B cell (primary cell): ENCODE results near the gene PHEX. TPM values are rescaled to one million over a fixed set of nuclear protein-coding genes. Genes with fewer than 3 reads are reported as not detected.
"Not testable (repeated sequence)": the region's sequence is repeated elsewhere in the genome, so short reads cannot be mapped to it uniquely, and the experiment has no call there.

Experiments
- ATAC-seq: fragments of 200-7000 bp; cut with Tn5 transposase; one replicate; pipeline ENCODE4 v1.10.0; 2021; ENCODE audit warnings: low read depth, mild to moderate bottlenecking, moderate number of reproducible peaks, moderate library complexity
- CTCF ChIA-PET: fragments of 350-600 bp; sonication (Branson Sonifier 250); formaldehyde crosslinking; loops from one replicate; lab custom pipeline; 2021; ENCODE audit warnings: antibody characterized with exemption, inconsistent platforms; lab: Charles Lee
- POLR2A ChIA-PET: fragments of 350-600 bp; sonication (Branson Sonifier 250); formaldehyde crosslinking; loops from one replicate; lab custom pipeline; 2021; ENCODE audit warnings: antibody characterized with exemption; lab: Charles Lee
- DNase-seq: peaks from one replicate; pipeline ENCODE4 v3.0.0; 2013
- H2AFZ ChIP-seq: 2 replicates; pipeline ENCODE4 v1.6.1; 2012; ENCODE audit warnings: mild to moderate bottlenecking, low read depth, low read length; ENCODE audit not compliant: insufficient read depth, poor library complexity, severe bottlenecking
- H3K27ac ChIP-seq, 2 donors: 1 replicate in 1 of 2; 2 replicates in 1 of 2; pipeline ENCODE4 v1.5.1; 2012 to 2013; ENCODE audit warnings: low read length in 2 of 2, mild to moderate bottlenecking in 2 of 2, moderate library complexity in 1 of 2
- H3K27me3 ChIP-seq, 4 experiments: fragments of 200-600 bp in 1 of 4; sonication (generic) in 1 of 4; replicated peaks in 1 of 4; 1 replicate in 2 of 4; 2 replicates in 2 of 4; pipeline versions ENCODE4 v1.6.1 to v1.7.0; 2013 to 2016; ENCODE audit warnings: low read length in 3 of 4, mild to moderate bottlenecking in 2 of 4, mixed read lengths in 1 of 4, moderate library complexity in 1 of 4; ENCODE audit not compliant: insufficient read depth in 4 of 4, control insufficient read depth in 3 of 4; ENCODE audit errors: control extremely low read depth in 1 of 4
- H3K36me3 ChIP-seq, 2 experiments: replicated peaks in 1 of 2; 1 replicate in 1 of 2; 2 replicates in 1 of 2; pipeline versions ENCODE4 v1.6.1 to v1.7.1; 2013; ENCODE audit warnings: low read length in 1 of 2; ENCODE audit not compliant: insufficient read depth in 2 of 2, control insufficient read depth in 1 of 2; ENCODE audit errors: control extremely low read depth in 1 of 2, extremely low read depth in 1 of 2
- H3K4me1 ChIP-seq, 2 donors: fragments of 200-600 bp in 1 of 2; sonication (generic) in 1 of 2; 1 replicate in 1 of 2; 2 replicates in 1 of 2; pipeline versions ENCODE4 v1.5.1 to v1.6.1; 2013 to 2017; ENCODE audit warnings: low read length in 2 of 2; ENCODE audit not compliant: control insufficient read depth in 2 of 2, insufficient read depth in 2 of 2
- H3K4me2 ChIP-seq: replicated peaks from 2 replicates; pipeline ENCODE3; 2012; ENCODE audit warnings: mild to moderate bottlenecking, low read depth, low read length; ENCODE audit not compliant: poor library complexity, severe bottlenecking
- H3K4me3 ChIP-seq, 5 experiments: fragments of 200-600 bp in 1 of 5; sonication (generic) in 1 of 5; 1 replicate in 3 of 5; 2 replicates in 2 of 5; pipeline versions ENCODE4 v1.5.1 to v1.7.0; 2011 to 2016; ENCODE audit warnings: low read length in 4 of 5, mild to moderate bottlenecking in 4 of 5, low read depth in 2 of 5, control low read depth in 1 of 5, moderate library complexity in 1 of 5; ENCODE audit not compliant: insufficient read depth in 1 of 5; ENCODE audit errors: control extremely low read depth in 1 of 5, extremely low read depth in 1 of 5
- H3K79me2 ChIP-seq: fragments of 200-600 bp; sonication (generic); one replicate; pipeline ENCODE4 v1.6.0; 2016; ENCODE audit warnings: low read length; ENCODE audit not compliant: control insufficient read depth, insufficient read depth
- H3K9ac ChIP-seq: fragments of 200-600 bp; sonication (generic); 2 replicates; pipeline ENCODE4 v1.6.1; 2017; ENCODE audit warnings: mild to moderate bottlenecking, low read length, moderate library complexity
- H3K9me3 ChIP-seq, 3 donors: one replicate each; pipeline versions ENCODE4 v1.6.1 to v1.7.1; 2013; ENCODE audit warnings: low read length in 2 of 3; ENCODE audit not compliant: control insufficient read depth in 2 of 3, insufficient read depth in 1 of 3; ENCODE audit errors: control extremely low read depth in 1 of 3
- H4K20me1 ChIP-seq: 2 replicates; pipeline ENCODE4 v1.6.0; 2012; ENCODE audit warnings: mild to moderate bottlenecking, low read length; ENCODE audit not compliant: insufficient read depth, control insufficient read depth, poor library complexity, severe bottlenecking
- H3K27ac Mint-ChIP-seq: one replicate; pipeline ENCODE4 v1.8.0; 2021; ENCODE audit warnings: mixed read lengths
- H3K27me3 Mint-ChIP-seq: one replicate; pipeline ENCODE4 v1.8.0; 2021; ENCODE audit warnings: mixed read lengths
- H3K4me1 Mint-ChIP-seq: one replicate; pipeline ENCODE4 v1.8.0; 2021; ENCODE audit warnings: mixed read lengths
- H3K4me3 Mint-ChIP-seq: one replicate; pipeline ENCODE4 v1.8.0; 2021; ENCODE audit warnings: mixed read lengths
- H3K9me3 Mint-ChIP-seq: one replicate; pipeline ENCODE4 v1.8.0; 2022; ENCODE audit warnings: mixed read lengths; ENCODE audit not compliant: insufficient read depth
- CTCF ChIP-seq: fragments of 200-600 bp; IDR thresholded peaks from one replicate; pipeline ENCODE4 v1.8.0; 2022; ENCODE audit warnings: antibody characterized with exemption, mild to moderate bottlenecking
- EZH2 ChIP-seq: IDR thresholded peaks from 2 replicates; pipeline ENCODE4 v1.6.1; 2012; ENCODE audit warnings: borderline replicate concordance, low read depth, mild to moderate bottlenecking, moderate library complexity, low read length; ENCODE audit not compliant: insufficient read depth, poor library complexity, severe bottlenecking
- WGBS: methylation state at CpG from one replicate; pipeline ENCODE4 v1.1.5; 2013; ENCODE audit warnings: missing lambda C conversion rate; ENCODE audit not compliant: insufficient coverage; 5-methylcytosine and 5-hydroxymethylcytosine counted together
- intact Hi-C: fragments of 100-400 bp; cut with micrococcal nuclease; formaldehyde crosslinking; loops from one replicate; pipeline ENCODE4 v1.10.0; 2022
- polyA plus RNA-seq: library from polyadenylated mRNA; depleted of rRNA; stranded (reverse); fragments of >200 nt; gene quantifications from 2 replicates; pipeline ENCODE4 v1.2.3, GENCODE V29; 2012
- total RNA-seq, 2 donors: library from RNA; stranded (reverse); fragments of 120-200 nt in 1 of 2; gene quantifications; 1 replicate in 1 of 2; 2 replicates in 1 of 2; pipeline versions ENCODE4 v1.2.3 to v1.2.4, GENCODE V29; 2013 to 2022

Gene PHEX
- total and polyA plus RNA-seq, 2 donors (not counting 1 experiment from before 2014, with no cell fraction given) = 0.01 to 0.15 TPM

GRCh38 chrX:22276781-22277180 lies 244.7 kb downstream of the PHEX start:
- H3K27ac Mint-ChIP-seq = no peak overlapping the region
- Histone ChIP-seq H3K4me3 (no peak overlapping the region), H4K20me1 (no peaks in the 10 kb centered on the region), H3K4me2 (no peak overlapping the region), H3K27me3 (no peaks in the 10 kb centered on the region), H3K4me1 (no peaks in the 10 kb centered on the region), H3K27ac (no peak overlapping the region), H3K79me2 (no peaks in the 10 kb centered on the region), H3K9me3 (no peaks in the 10 kb centered on the region), H3K9ac (no peak overlapping the region), H3K36me3 (no peaks in the 10 kb centered on the region), H2AFZ (no peak overlapping the region)
- H3K9me3 Mint-ChIP-seq = no peaks in the 10 kb centered on the region
- WGBS = 88% methylated on average over 5 of the region's 6 CpGs
- ATAC-seq (no peak), DNase-seq (no peak)
- intact Hi-C loops = no loop called here
- no peaks in the 10 kb centered on the region for H3K27me3 Mint-ChIP-seq
- no peak overlapping the region for H3K4me3 Mint-ChIP-seq
- TF ChIP-seq EZH2 = no peak
- no peak for TF ChIP-seq CTCF
- ChIA-PET CTCF (no interaction called here), POLR2A (no interaction called here)
- H3K4me1 Mint-ChIP-seq = no peaks in the 10 kb centered on the region

- no peaks in the 10 kb centered on the region for H4K20me1 ChIP-seq
- TF ChIP-seq CTCF (no peak), EZH2 (no peak)
- H3K4me1 Mint-ChIP-seq = no peaks in the 10 kb centered on the region
- WGBS = no CpG with 5 or more reads among the region's 3 CpGs
- no peaks in the 10 kb centered on the region for H3K36me3 ChIP-seq
- peaks cover 3% of the 10 kb centered on the region for H3K27me3 Mint-ChIP-seq
- no peak overlapping the region for H3K4me3 Mint-ChIP-seq
- POLR2A ChIA-PET = no interaction called here
- no peak overlapping the region for H3K4me3 ChIP-seq
- H2AFZ ChIP-seq = no peak overlapping the region
- no peaks in the 10 kb centered on the region for H3K9me3 Mint-ChIP-seq
- no peaks in the 10 kb centered on the region for H3K27me3 ChIP-seq
- H3K9ac ChIP-seq = no peak overlapping the region
- H3K27ac ChIP-seq = no peak overlapping the region
- no peak for ATAC-seq
- no peak overlapping the region for H3K4me2 ChIP-seq
- no peaks in the 10 kb centered on the region for H3K79me2 ChIP-seq
- intact Hi-C loops = no loop called here
- no peaks in the 10 kb centered on the region for H3K9me3 ChIP-seq
- no peak for DNase-seq
- no peaks in the 10 kb centered on the region for H3K4me1 ChIP-seq
- CTCF ChIA-PET = interaction anchor here (1.4 kb wide), 1 partner anchor 293 kb away, joined by 6 read pairs; no protein-coding TSS in a partner anchor
- no peak overlapping the region for H3K27ac Mint-ChIP-seq
Observed at GRCh38 chrX:22278375-22278774, 246.2 kb downstream of the PHEX start.

- H2AFZ ChIP-seq, intact Hi-C loops, H3K9ac ChIP-seq, H4K20me1 ChIP-seq, H3K4me3 Mint-ChIP-seq, H3K4me3 ChIP-seq, H3K9me3 ChIP-seq, ATAC-seq, CTCF ChIA-PET, H3K27ac ChIP-seq, POLR2A ChIA-PET, H3K27ac Mint-ChIP-seq, DNase-seq, H3K79me2 ChIP-seq, H3K27me3 ChIP-seq, H3K36me3 ChIP-seq, H3K27me3 Mint-ChIP-seq, H3K4me1 Mint-ChIP-seq, H3K4me2 ChIP-seq, H3K9me3 Mint-ChIP-seq, H3K4me1 ChIP-seq: not testable (repeated sequence)
- WGBS = 89% methylated on average over 1 of the region's 3 CpGs
Observed at GRCh38 chrX:22289209-22289608, 257.1 kb downstream of the PHEX start.
